ENCODE measurements around the gene SERINC1.
A peak's percentile ranks its signal among the peaks of the same experiment; 100 is the strongest.
"Not testable (repeated sequence)": the region's sequence is repeated elsewhere in the genome, so short reads cannot be mapped to it uniquely, and the experiment has no call there.

Gene SERINC1

DNA sequence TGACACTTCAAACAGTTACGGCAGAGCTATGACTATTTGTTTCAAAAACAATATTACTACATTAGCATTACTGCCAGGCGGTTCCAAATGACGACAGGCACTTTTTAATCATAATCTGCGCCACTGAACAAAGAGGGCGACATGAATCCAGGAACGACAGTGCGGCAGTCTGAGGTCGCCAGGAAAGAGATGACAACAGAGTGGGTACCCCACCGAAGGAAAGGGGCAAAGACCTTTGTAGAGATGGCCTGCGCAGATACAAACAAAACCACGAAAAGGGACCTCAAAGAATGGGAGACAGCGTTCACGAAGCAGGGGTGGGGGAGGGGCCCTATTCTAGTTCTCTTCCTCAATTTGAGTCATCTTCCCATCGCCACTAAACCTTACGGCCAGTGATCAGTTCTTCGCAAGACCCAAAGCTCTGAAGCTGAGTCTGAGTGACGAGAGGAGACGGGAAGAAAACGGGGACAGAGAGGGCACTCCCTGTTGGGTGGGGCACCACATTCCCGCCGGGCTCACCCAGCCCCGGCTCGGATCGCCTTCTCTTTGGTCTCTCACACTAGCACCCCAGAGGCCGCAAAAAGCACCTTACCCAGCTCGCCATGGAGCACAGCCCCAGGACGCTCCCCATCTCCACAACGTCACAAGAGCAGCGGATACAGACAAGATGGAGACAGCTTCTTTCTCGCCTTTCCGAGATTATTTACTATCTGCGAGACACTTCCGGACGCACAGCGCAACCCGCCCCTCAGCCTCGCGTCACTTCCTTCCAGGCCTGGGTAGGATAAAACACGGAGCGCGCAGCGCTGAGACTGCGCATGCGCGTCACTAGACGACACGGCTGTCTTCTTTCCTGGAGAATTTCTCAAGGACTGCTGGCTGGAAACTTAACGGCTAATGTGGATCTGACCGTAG, at the start of gene SERINC1:
Gene SERINC1 (minus strand): TSS at position 701 of the 915 bp plus-strand sequence. CDS start 70 bp downstream, at position 631.
- DNase-seq = peak; percentile 87

DNA sequence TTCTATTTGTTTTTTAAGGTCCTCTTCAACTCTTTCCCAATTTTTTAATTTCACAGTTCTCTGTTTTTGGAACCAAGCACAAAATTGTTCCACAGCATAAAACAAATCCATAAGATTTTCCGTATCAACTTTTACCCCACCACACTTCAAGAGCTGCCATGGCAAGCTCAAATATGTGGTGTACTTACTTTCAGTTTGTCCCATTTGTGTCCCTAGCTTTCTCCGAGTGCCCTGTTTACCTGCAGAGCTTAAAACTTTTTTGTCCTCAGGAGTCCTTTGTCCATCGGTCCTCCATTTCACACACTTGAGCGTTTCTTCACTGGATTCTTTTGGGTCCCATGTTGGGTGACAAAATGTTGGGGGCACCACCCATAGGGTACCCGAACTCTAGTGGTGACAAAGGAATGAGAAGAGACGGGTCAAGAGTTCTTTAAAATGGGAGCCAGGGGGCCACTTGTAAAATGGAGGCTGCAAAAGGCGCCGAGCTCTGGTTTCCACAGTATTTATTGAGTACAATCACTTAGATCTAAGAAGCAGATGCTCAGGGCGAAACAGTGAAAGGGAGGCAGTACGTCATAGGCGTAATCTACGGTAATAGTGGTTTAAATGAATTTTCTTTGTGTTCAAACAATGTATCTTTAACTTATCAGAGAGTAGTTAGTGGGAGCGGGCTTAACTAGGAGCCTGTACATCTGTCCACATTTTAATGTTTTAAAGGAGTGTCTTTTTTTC, 39.8 kb upstream of the SERINC1 start:
- DNase-seq = no peak

DNA sequence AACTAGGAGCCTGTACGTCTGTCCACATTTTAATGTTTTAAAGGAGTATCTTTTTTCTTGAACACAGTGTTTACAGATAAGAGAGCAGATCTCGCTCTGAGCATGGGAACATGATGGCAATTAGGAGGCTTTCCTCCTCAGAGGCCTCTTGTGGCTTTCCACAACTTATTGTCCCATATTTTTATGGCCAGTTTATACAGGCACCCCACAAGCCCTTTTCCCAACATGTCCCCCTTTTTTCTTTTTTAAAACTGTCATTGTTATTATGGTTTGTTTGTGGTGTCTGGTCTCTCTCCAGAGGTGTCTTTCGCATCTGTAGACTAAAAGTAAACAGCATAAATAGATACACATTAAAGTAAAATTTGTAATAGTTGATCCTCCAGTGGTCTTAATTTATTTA, 33.6 kb upstream of the SERINC1 start:
- not testable (repeated sequence) for DNase-seq

DNA sequence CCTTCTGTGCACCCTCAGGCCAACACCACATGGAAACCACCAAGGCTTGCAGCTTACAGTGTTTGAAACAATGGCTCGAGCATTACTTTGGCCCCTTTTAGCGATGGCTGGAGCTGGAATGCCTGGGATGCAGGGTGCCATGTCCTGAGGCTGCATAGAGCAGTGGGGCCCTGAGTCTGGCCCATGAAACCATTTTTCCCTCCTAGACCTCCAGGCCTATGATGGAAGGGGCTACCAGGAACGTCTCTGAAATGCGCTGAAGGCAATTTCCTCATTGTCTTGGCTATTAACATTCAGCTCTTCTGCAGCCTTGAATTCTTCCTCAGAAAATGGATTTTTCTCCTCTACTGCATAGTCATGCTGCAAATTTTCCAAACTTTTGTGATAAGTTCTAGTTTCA, 29.9 kb upstream of the SERINC1 start:
- DNase-seq = no peak

DNA sequence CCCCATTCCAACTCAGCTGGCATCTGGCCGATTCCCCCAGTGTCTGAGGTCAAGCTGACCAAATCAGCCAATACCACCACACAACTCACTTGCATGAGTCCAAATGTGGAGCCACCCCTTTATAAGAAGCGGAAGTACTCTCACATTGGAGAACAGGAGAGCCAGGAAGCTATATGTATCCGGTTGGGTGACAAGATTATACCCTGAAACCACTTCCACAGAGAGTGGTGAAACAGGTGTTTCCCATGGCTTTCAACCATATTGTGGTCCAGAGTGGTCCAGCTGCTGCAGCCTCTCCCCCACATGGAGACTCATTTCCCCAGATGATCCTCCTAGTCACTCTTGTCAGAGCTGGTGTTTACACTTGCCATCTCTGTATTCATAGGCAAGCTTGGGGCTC, 24.0 kb upstream of the SERINC1 start:
- DNase-seq = no peak

DNA sequence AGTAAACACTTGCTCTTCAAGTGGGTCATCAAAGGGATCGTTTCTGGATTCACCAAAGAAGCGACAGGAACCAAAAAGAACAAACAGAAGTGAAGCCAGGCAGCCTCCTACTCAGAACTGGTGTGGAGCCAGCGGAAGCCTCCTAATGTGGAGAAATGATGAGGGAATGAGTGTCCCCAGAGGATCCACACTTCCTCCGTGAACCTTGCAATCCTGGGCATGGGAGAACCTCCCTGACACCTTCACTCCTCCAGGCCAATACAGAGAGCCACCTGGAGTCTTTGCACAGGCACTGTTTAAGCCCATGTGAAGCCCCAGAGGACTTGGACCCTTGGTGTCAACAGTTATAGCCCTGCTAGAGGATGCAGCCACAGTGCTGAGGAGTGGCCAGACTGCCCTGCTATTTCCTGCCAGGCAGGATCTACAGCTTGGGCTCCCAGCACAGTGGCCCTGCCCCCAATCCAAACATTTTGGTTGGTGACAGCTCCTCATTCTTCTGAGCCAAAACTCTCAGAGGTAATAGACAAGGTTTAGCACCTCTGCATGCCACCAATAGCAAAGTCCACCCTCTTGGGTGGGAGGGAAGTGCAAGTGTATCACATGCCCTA, 23.2 kb upstream of the SERINC1 start:
- peak; percentile 93 for DNase-seq

DNA sequence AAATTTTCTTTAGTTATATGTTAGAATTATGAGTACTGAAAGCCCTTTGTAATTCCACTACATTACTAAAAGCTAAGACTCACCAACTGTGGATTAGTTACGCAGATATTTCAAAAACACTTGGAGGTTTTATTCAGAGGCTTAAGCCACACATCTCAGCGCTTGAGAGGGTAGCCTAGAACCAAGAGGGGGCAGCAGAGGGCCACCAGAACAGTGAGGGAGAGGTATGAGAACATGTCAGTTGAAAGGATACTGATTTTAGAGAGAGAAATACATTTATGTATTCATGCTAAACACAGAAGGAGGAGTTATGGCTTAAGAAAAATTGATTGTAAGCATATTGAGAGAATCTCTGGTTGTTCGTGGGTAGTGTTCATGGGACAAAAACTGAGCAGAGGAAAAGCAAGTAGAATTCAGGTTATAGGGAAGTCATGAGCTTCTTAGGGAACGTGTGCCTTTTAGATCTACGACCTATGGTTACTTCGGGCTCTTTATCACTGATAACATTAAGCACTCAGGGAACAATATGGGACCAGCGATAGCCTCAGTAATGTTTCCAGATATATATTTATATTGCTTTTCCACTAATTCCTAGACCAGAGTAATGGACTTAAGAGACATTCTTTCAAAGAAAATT, 20.4 kb upstream of the SERINC1 start:
- peak; percentile 70 for DNase-seq

DNA sequence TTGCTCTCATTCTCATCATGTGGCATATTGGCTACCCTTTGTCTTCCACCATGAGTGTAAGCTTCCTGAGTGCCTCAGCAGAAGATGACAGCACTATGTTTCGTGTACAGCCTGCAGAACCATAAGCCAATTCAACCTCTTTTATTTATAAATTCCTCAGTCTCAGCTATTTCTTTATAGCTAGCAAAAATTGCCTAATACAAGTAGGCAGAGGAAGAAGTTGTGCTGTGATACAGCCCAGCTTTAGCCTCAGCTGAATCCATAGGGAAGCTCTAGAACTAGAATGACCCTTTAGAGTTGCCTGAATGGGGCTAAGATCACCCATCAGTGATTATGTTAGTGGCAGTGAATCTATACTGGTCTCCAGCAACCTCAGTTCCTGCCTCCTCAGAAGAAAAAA, 19.0 kb upstream of the SERINC1 start:
- DNase-seq = no peak

DNA sequence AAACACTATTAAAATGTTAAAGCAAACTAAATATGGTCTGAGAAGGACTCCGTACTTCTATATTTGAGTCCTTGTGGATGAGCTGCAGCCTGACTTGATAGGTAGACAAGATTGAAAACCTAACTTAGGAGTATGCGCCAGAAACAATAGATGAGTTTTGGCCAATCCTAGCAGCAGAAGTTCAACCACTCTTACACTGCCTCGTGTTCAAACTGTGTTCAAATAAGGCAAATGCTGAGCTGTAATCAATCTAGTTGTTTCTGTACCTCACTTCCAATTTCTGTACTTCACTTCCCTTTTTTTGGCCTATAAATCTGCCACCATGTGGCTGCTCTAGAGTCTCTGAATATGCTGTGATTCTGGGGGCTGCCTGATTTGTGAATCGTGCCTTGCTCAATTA, 13.2 kb upstream of the SERINC1 start:
- DNase-seq = no peak

DNA sequence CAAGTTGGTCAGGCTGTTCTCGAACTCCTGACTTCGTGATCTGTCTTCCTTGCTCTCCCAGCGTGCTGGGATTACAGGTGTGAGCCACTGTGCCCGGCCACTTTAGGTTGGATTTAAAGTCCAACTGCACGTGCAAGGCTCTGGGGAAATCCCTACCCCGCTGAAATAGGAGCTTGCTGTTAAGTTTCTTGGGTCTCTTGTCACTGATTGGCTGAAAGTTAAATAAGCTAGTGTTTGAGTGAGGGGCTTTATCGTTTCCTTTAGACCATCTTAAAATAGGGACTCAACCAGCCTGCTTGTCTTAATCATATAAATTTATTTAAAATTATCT, 11.1 kb upstream of the SERINC1 start:
- DNase-seq = no peak

DNA sequence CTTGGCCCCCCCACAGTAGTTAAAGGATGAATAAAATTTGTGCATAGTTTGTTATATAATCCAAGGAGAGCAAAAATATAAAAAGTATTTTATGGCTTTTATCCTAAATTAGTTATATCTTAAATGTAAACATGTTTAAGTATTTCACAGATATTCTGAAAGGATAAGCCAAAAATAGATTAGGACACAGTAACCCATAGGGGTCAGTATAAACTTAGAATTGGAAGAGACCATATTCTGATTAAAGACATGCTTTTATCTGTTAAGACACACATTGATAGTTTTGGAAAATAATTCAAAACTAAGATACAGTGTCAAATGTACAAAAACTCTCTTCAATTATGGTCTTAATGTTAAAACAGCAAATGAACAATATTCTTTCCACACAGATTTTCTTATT, 4.5 kb upstream of the SERINC1 start:
- DNase-seq = peak; percentile 8

DNA sequence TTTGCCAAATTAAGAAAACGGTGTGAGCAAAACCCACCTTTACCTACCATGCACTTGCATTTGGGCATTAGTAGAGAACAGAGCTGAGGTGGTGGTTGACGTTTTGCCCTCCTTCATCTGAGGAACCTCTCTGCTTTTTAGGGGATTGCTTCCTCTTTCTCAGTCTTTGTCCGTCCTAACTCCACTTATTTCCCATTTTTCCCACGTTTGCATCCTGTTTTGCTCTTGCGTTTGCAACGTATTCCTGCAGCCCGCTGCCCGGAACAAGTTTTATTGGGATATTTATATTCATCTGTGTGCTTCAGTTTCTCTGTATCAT, 374 bp upstream of the SERINC1 start:
- DNase-seq = no peak

DNA sequence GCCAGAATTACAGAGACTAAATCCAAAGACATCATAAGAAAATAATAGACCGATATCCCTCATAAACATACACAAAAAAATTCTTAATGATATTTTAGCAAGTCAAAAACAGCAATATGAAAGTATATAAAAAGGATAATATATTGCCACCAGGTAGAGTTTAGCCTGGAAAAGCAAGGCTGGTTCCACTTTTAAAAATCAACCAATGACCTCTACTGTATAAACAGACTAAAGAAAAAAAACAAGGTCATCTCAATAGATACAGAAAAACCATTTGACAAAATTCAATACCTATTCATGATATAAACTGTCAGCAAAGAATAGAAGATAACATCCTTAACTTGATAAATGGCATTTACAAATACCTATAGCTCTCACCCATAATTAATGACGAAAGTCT, 9.7 kb downstream of the SERINC1 start:
- no peak for DNase-seq

DNA sequence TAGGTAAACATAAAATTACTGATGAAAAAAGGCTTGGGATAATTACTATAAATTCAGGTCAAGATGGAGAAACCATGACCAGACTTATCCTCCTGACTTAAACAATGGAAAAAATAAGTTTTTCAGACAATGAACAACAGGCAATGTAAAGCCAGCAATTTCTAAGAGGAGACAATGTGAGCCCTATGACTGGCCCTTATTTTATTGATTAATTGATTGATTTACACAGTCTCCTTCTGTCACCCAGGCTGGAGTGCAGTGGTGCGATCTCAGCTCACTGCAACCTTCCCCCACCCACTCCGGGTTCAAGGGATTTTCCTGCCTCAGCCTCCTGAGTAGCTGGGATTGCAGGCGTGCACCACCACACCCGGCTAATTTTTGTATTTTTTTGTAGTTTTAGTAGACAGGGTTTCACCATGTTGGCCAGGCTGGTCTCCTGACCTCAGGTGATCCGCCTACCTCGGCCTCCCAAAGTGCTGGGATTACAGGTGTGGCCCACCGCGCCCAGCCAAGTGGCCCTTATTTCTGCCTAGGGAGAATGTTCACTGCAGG, 11.7 kb downstream of the SERINC1 start:
- DNase-seq = not testable (repeated sequence)

DNA sequence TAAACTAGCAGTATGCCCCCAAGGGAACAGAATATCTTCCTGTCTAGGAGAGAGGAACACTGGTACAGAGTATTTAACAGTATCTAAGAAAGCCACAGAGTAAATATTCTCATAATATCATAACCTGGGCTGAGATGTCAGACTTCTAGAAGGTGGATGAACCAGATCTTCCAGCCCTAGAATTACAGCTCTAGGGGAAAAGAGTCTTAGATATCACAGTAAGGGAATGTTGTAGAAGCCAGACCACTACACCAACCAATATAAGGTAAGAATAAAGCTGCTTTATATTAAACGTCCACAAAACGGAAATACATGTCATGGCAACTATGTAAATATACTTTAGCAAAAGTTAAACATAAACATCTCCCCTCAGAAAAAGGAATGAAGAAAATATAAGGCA, 12.4 kb downstream of the SERINC1 start:
- no peak for DNase-seq

DNA sequence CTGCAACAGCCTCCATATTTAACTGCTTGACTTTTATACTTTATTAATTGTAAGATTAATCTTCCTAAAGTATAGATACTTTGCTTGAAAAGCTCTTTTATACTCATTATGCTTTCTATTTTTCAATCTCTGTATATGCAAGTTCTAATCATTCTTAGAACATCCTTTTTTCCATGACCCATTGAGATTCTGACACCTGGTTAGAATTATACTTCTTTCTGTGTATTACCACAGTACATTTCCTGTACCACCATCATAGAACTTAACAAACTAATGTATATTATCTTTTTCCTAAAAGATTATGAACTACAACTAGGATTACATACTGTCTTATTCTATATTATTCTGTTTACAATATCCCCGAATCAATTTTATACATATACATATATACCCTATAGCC, 13.5 kb downstream of the SERINC1 start:
- DNase-seq = no peak

DNA sequence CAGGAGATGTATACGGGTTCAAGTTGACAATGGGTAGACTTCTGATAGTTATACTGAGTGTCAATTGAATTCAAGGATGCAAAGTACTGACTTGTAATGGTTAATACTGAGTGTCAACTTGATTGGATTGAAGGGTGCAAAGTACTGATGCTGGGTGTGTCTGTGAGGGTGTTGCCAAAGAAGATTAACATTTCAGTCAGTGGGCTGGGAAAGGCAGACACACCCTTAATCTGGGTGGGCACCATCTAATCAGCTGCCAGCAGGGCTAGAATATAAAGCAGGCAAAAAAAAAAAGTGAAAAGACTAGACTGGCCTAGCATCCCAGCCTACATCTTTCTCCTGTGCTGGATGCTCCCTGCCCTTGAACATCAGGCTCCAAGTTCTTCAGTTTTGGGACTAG, 16.5 kb downstream of the SERINC1 start:
- not testable (repeated sequence) for DNase-seq

DNA sequence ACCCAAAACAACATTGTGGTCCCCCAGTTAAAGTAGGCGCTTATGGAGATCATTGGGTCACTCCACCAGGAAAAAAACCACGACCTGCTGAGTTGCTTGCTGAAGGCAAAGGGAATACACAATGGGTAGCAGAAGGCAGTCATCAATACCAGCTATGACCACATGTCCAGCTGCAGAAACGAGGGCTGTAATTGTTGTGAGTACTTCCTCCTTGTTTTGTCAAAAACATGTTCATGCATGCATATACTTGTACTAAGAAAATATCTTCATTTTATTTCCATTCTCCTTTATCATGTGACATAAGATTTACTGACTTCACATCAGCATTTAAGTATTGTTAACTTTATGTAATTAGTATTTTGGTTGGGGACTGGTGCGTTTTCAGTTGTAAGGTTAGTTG, 16.9 kb downstream of the SERINC1 start:
- DNase-seq = no peak

DNA sequence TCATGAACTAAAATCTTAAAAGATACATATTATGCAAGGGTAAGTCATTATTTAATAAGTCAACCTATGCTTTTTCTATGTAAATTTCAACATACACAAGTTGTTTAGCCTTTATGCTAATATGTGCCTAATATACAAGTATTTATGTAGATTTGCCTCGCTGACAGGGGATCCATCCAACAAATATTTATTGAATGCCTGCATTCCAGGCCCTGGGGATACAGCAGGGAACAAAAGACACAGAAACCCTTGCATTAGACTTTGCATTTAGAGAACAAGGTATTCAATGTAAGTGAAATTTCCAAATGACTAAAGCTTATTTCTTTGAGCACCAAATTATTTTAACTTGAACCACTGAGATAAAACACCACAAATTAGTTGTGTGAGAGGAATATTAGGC, 19.1 kb downstream of the SERINC1 start:
- no peak for DNase-seq

DNA sequence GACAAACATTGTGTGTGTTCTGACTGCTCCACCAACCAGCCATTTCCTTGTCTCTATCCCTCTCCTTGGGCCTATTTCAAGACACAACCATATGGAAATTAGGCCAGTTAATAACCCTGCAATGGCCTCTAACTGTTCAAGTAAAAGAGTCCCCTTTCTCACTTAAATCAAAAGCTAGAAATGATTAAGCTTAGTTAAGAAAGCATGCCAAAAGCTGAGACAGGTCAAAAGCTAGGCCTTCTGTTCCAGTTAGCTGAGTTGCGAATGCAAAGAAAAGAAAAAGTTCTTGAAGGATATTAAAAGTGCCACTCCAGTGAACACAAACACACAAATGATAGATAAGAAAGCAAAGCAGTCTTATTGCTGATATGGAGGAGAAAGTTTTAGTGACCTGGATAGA, 22.5 kb downstream of the SERINC1 start:
- no peak for DNase-seq

DNA sequence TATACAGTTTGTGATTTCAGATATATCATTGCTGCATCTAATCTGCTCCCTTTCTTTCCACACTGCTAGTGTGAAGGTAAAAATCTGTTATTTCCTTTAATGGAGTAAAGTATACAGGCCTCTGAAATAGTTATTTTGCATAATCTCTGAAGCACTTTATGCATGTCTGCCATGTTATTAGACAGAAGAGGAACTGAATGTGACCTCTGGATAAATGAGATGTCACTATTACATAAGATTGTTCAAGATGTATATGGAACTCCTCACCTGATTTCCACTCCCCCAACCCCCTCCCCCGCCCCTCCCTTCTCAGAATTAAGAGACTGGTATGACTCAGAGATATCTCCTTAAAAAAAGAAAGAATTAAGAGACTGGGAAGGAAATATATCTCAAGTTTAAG, 26.3 kb downstream of the SERINC1 start:
- DNase-seq = no peak

DNA sequence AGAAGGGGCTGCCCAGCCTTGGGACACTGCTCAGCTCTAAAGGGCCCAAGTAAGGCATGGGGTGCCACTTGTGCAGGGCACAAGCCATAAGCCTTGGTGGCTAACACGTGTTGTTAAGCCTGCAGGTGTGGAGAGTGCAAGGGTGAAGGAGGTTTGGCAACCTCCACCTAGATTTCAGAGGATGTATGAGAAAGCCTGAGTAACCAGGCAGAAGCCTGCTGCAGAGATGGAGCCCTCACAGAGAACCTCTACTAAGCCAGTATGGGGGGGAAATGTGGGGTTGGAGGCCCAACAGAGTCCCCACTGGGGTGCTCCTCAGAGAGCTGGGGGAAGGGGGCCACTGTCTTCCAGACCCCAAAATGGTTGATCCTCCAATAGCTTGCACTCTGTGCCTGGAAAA, 32.6 kb downstream of the SERINC1 start:
- no peak for DNase-seq

DNA sequence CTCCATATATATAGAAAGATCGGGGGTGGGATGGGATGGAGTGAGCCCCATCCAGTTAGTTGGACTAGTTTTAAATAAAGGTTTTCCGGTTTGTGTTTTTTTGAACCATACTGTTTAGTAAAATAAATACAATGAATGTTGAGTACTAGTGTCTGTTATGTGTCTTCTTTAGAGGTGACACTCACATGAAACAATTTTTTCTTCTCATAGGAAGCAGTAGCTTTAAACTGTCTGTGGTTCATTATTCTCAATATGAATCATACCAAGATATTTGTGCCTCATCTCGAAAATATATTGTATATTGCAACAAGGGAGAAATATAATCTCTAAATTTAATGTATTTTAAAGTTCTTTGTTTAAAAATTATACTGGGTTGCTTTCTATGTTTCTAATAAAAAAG, 38.8 kb downstream of the SERINC1 start:
- no peak for DNase-seq

Measured in DMS79 treated with DMSO at 0.1 percent for 48 hours (cell line).